GM19239 (cell line): Measurements from ENCODE around the gene GABBR2.
"Not testable (repeated sequence)": the region's sequence is repeated elsewhere in the genome, so short reads cannot be mapped to it uniquely, and the experiment has no call there.

Source experiments
- DNase-seq: peaks from one replicate; pipeline ENCODE4 v3.0.0; 2011; ENCODE audit warnings: low spot score; ENCODE audit not compliant: insufficient read length
- FAIRE-seq: peaks from 2 replicates; lab custom pipeline; 2011; peaks lifted over from hg19 to GRCh38; lab: Jason Lieb, UNC

The GABBR2 gene

DNA sequence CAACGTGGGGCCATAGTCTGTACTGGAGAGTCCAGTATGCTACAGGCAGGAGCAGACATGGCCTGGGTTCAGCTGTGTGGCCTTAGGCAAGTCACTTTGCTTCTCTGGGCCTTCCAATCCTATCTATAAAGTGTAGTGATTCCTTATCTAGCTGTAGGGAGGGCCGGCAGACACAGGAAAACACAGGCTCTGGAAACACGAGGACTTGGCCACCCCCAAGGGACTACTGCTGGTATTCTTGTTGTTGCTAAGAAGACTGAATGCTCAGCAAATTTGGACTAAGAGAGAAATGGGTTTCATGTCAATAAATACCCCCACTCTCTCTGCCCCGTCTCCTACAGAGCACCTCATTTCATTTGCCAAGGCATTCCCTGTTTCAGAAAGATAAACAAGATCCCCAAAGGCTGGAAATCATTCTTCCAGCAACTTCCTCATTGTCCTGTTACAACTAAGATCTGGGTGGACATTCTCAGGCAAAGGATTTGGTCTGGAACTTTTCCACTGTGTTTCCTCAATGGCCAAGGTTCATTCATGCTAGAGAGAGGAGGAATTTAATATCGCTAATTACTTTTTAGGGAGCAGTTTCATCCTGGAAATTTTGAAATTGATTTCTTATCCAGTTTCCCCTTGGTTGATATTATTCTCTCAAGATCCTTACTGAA lies 105.8 kb downstream of the GABBR2 start:
- DNase-seq (no peak), FAIRE-seq (no peak)

DNA sequence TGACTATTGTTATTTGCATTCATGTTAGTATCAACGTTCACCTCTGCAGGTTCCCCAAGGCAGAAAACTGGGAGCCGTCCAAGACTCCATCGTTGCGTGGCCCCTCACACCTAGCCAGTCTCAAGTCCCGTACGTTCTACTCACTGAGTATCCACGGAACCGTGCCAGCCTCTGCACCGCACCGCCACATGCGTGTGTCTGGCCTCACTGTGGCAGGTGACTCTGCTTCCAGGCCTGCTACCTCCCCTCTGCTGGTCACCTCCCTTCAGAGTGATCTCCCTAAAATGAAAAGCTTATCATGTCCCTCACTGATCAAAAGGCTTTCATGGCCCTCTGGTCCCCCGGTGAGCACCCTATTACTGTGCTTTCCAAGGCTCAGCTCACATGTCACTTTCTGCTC lies 108.1 kb downstream of the GABBR2 start:
- DNase-seq (no peak), FAIRE-seq (no peak)

DNA sequence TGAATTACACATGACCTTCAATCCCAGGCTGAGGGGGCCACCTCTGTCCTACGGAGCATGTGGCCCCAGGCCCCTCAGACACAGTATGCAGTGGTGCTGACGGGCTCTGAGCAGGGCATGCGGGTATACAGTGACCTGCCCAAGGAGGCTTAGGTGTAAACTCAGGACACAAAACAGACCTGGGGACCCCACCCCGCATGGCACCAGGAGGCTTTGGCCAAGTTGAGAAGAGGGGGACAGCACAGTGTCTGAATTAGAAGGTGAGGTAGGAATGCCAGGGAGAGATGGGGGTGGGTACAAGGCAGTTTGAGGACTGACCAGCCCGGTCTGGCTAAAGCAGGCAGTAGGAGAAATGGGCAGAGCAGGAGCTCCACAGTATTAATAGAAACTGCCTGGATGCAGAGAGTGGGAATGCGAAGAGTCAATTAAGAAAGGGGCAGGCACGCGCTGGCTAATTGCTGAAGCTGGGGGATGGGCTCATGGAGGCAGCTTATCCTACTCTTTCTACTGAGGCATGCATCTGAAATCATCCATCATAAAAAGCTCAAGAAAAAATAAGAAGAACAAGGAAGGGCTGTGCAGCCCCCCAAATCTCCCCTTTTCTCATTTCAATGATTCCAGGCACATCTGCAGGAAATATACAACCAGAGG lies 109.0 kb downstream of the GABBR2 start:
- FAIRE-seq: no peak
- no peak for DNase-seq

GRCh38 chr9:98598861-98599260 lies 109.9 kb downstream of the GABBR2 start:
- FAIRE-seq: no peak
- DNase-seq: no peak

GRCh38 chr9:98597236-98597771 lies 111.4 kb downstream of the GABBR2 start:
- DNase-seq (no peak), FAIRE-seq (no peak)

GRCh38 chr9:98596486-98596885 lies 112.2 kb downstream of the GABBR2 start:
- FAIRE-seq: no peak
- no peak for DNase-seq

DNA sequence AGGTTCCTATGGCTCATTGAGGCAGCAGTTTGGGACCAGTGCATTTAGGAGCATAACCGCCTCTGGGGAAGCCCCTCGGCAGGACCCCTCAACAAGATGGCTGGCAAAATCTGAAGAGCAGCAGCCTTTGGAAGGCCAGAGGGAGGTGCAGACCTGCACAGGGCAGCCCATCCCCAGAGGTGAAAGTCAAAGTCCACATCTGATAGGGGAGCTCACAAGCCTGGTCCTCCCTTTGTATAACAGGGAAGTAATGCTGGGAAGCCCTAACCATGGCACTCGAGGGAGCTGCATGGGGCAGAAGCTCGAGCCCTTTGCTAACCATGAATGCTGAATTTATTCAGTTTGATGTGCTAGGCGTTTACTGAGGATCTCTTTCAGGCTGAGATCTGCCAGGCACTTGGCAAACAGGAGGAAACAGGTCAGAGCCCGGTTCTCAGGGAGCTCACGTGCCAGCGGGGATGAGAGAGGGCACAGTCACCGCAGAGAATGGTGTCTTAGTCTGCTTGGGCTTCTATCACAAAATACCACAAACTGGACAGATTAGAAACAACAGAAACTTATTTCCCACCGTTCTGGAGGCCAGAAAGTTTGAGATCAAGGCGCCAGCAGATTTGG lies 114.1 kb downstream of the GABBR2 start:
- no peak for DNase-seq
- FAIRE-seq: no peak

- FAIRE-seq: no peak
- DNase-seq: no peak
Measured at GRCh38 chr9:98593354-98594253, 115.1 kb downstream of the GABBR2 start.

DNA sequence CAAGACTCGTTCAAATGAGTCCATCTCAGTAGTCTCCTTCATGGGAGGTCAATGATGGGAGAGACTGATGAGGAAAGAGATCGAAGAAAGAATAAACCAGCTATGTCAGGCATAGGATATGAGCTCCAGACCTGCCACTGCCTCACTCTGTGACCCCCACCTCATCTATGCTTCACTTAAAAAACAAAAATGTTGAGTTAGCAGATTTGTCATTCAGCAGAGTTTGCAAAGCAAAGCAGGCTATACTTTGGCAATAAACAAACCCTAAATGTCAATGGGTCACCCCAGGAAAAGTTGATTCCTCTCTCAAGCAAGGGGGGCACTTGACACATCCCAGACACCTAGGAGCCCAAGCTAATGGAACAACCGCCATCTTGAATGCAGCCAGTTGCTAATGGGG lies 117.0 kb downstream of the GABBR2 start:
- FAIRE-seq (no peak), DNase-seq (no peak)

DNA sequence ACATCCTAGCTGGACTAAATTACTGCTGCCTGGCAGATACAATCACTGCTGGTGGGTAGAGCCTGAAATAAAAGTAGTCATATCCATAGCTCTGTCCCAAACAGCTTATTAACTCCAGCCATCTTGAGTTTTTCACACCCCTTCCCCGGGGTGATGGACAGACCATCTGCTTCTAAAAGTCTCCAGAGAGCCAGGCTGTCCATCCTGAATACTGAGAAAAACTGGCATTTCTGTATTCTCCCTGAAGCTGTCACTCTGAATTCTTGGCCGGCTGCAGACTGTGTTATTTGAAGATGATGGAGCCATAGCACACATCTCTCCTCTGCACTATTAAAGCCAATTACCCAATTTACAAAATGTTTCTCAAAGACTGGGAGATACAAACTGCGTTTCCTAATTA lies 118.6 kb downstream of the GABBR2 start:
- DNase-seq (no peak), FAIRE-seq (no peak)

GRCh38 chr9:98589102-98589501 lies 119.6 kb downstream of the GABBR2 start:
- no peak for FAIRE-seq

DNA sequence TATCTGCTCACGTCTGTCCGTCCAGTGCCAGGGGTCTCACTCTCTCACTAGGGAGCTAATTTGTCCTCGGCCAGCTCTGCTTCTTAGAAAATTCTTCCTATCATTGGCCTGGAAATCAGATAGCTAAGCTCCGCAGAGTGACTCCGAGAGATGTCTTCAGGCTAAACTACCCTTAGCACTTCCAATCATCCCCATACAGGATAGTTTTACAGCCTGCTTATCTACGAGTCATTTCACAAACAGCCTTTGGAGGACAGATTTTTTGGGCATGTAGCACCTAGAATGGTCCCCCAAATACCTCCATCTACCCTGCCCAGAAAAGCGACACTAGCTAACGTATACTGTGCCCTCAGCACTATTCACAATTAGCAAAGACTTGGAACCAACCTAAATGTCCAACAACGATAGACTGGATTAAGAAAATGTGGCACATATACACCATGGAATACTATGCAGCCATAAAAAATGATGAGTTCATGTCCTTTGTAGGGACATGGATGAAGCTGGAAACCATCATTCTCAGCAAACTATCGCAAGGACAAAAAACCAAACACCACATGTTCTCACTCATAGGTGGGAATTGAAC lies 123.8 kb downstream of the GABBR2 start:
- DNase-seq, FAIRE-seq: not testable (repeated sequence)

More at GRCh38 chr9:98589102-98589501, 119.6 kb downstream of the GABBR2 start:
- DNase-seq: no peak

DNA sequence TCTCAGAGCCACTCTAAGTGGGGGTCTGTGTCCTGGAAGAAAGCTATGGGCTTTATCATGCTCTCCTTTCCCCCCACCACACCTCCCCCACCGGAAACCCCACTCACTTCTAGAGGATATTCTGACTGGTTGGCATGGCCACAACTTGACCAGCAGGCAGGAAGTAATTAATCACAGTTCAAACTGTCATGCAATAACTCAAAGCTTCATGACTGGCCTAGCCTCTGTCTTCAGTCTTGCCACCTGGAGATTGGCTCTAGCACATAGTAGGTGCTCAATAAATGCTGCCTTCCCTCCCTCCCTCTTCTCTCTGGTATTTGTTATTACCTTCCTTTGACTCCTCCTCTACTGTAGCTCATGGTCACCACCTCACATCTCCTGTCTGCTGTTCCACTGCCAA lies 124.7 kb downstream of the GABBR2 start:
- FAIRE-seq: peak; percentile 11
- no peak for DNase-seq

DNA sequence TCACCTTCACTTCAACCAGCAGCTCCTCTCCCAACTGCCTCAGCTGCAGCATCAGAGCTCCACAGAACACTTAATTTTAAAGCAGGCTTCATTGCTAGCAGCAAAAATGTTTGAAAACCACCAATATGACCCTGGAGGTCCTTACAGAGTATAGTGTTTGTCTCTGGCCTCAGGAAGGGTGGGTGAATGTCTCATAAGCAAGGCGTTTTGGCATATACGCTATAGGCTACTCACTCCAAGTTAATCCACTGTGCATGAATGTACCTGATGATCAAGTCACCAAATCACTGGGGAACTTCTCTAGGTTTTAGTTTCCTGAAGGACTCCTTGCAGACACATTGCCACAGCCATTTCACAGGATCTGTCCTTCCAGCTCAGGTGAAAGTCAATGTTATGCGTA lies 125.3 kb downstream of the GABBR2 start:
- no peak for FAIRE-seq
- no peak for DNase-seq

- FAIRE-seq (no peak), DNase-seq (no peak)
Measured at GRCh38 chr9:98580956-98581355, 127.8 kb downstream of the GABBR2 start.

- FAIRE-seq: no peak
- no peak for DNase-seq
Measured at GRCh38 chr9:98579700-98580099, 129.0 kb downstream of the GABBR2 start.

GRCh38 chr9:98577446-98577845 lies 131.3 kb downstream of the GABBR2 start:
- FAIRE-seq: no peak
- no peak for DNase-seq

DNA sequence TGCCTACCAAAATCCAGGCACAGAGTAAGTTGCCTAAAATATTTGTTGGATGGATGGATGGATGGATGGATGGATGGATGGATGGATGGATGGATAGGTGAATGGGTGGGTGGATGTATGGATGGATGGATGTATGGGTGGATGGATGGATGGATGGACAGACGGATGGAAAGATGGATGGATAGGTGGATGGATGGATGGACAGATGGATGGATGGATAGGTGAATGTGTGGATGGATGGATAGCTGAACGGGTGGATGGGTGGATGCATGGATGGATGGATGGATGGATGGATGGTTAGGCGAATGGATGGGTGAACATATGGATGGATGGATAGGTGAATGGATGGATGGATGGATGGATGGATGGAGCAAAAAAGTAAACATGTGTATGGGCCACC lies 131.9 kb downstream of the GABBR2 start:
- no peak for DNase-seq
- no peak for FAIRE-seq

DNA sequence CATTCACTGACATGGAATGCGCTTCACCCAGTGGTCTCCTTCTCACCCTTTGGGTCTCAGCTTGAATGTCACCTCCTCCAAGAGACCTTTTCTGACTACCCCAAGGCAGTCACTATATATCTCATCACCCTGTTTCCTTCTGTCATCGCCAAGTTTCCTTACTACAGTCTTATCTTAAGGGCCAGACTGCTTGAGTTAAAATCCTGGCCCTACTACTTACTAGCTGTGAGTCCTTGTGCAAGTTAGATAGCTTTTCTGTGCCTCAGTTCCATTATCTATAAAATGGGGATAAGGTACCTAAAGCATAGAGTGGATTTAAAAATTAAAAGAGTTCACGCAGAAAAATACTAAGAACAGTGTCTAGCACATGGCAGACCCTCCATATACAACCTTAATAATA lies 132.4 kb downstream of the GABBR2 start:
- DNase-seq: no peak
- FAIRE-seq: no peak
